ENCODE data around the gene COL6A2. TPM values are rescaled to one million over a fixed set of nuclear protein-coding genes. Genes with fewer than 3 reads are reported as not detected.

The COL6A2 gene
- total RNA-seq, 1 donor, result 487 TPM

GRCh38 chr21:46128933-46129571, 31.1 kb downstream of the COL6A2 start:
- no peak overlapping the region for H3K4me3 ChIP-seq (ENCODE audit: low read depth, low read length)
- no peak for TF ChIP-seq CTCF (IDR thresholded peaks at IDR 0.05; ENCODE audit: insufficient read depth, low read depth, low read length)
- no peak for DNase-seq (ENCODE audit: low read depth)

- DNase-seq (ENCODE audit: low read depth), result no peak
- H3K4me3 ChIP-seq (ENCODE audit: low read depth, low read length), result no peak overlapping the region
- TF ChIP-seq CTCF (IDR thresholded peaks at IDR 0.05; ENCODE audit: insufficient read depth, low read depth, low read length), result no peak
Observed at GRCh38 chr21:46129846-46130651, 32.1 kb downstream of the COL6A2 start.

GRCh38 chr21:46130831-46131587, 33.1 kb downstream of the COL6A2 start:
- DNase-seq (ENCODE audit: low read depth), result no peak
- no peak overlapping the region for H3K4me3 ChIP-seq (ENCODE audit: low read depth, low read length)
- no peak for TF ChIP-seq CTCF (IDR thresholded peaks at IDR 0.05; ENCODE audit: insufficient read depth, low read depth, low read length)

- TF ChIP-seq CTCF (IDR thresholded peaks at IDR 0.05; ENCODE audit: insufficient read depth, low read depth, low read length), result no peak
- DNase-seq (ENCODE audit: low read depth), result no peak
- no peak overlapping the region for H3K4me3 ChIP-seq (ENCODE audit: low read depth, low read length)
Observed at GRCh38 chr21:46131588-46131837, 33.6 kb downstream of the COL6A2 start.

GRCh38 chr21:46131838-46132651, 34.1 kb downstream of the COL6A2 start:
- no peak for TF ChIP-seq CTCF (IDR thresholded peaks at IDR 0.05; ENCODE audit: insufficient read depth, low read depth, low read length)
- no peak overlapping the region for H3K4me3 ChIP-seq (ENCODE audit: low read depth, low read length)
- no peak for DNase-seq (ENCODE audit: low read depth)

- H3K4me3 ChIP-seq (ENCODE audit: low read depth, low read length), result no peak overlapping the region
- no peak for TF ChIP-seq CTCF (IDR thresholded peaks at IDR 0.05; ENCODE audit: insufficient read depth, low read depth, low read length)
- DNase-seq (ENCODE audit: low read depth), result no peak
Observed at GRCh38 chr21:46135782-46136395, 38.0 kb downstream of the COL6A2 start.
